Peyer's patch (tissue), 4 donors: ENCODE results near the gene AXIN1. TPM values are rescaled to one million over a fixed set of nuclear protein-coding genes. Genes with fewer than 3 reads are reported as not detected.

Experiments
- DNase-seq, 3 donors: peaks; one replicate each; pipeline ENCODE4 v3.0.0-alpha.2; 2017 to 2019
- H3K27ac ChIP-seq, 4 donors: fragments of 200-600 bp; sonication (generic); one replicate each; pipeline ENCODE4 v1.5.1; 2016 to 2019
- H3K27me3 ChIP-seq, 2 donors: fragments of 200-600 bp; sonication (generic); one replicate each; pipeline ENCODE4 v1.5.1; 2019
- H3K36me3 ChIP-seq, 3 donors: fragments of 200-600 bp; sonication (generic); one replicate each; pipeline ENCODE4 v1.5.1; 2016 to 2019
- H3K4me1 ChIP-seq, 4 donors: fragments of 200-600 bp; sonication (generic); one replicate each; pipeline ENCODE4 v1.5.1; 2016 to 2019
- H3K4me3 ChIP-seq, 4 donors: fragments of 200-600 bp; sonication (generic); 1 replicate in 3 of 4; 2 replicates in 1 of 4; pipeline ENCODE4 v1.5.1; 2016 to 2019; ENCODE audit warnings: mild to moderate bottlenecking in 1 of 4
- H3K9me3 ChIP-seq, 4 donors: fragments of 200-600 bp; sonication (generic); one replicate each; pipeline ENCODE4 v1.5.1; 2016 to 2019; ENCODE audit warnings: mild to moderate bottlenecking in 1 of 4
- POLR2A ChIP-seq, 2 donors: fragments of 450-650 bp; IDR thresholded peaks; one replicate each; pipeline ENCODE4 v1.5.1; 2017; ENCODE audit warnings: antibody characterized with exemption in 2 of 2, mild to moderate bottlenecking in 2 of 2, moderate library complexity in 2 of 2
- total RNA-seq, 4 donors: library from RNA; depleted of rRNA; stranded (reverse); fragments of >200 nt; gene quantifications; one replicate each; pipeline ENCODE4 v1.1.0, GENCODE V29; 2016
- TF ChIP-seq, protein P1 (sequence below), 6 experiments: fragments of 450-650 bp in 4 of 6; fragments of 200-600 bp in 2 of 6; sonication (generic) in 1 of 6; IDR thresholded peaks; one replicate each; pipeline ENCODE4 v1.5.1; 2017 to 2019; ENCODE audit warnings: antibody characterized with exemption in 6 of 6, mild to moderate bottlenecking in 3 of 6, moderate library complexity in 1 of 6

Gene AXIN1
- total RNA-seq, 4 donors from 2014 or later = 31.4 to 47.2 (median 37.3) TPM

DNA sequence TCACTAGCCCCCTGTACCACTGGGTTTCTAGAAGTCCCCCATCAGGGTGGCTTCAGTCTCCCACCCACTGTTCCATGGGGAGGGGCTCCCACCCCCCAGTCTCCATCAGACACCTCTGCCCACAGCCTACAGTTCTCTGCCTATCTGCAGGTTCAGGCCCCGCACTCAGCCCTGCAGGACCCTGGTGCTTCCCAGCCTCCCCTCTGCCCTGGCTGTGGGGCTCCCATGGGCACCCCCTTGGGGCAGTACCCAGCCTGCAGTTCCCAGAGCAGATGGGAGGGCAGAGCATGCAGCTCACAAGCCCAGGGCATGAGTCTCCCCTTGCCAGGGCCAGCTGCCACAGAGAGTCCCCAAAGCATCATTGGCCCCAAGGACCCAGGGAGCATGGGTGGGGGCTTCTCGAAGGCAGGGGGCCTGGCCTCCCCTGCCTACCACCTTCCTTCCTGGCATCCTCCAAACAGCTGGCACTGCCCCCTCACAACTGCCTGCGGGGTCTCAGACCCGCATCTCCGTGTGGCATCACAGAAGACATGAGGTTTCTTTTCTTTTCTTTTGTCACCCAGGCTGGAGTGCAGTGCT lies 20.6 kb upstream of the AXIN1 start:
- Histone ChIP-seq H3K27ac (no peak overlapping the region), H3K4me3 (no peak overlapping the region), H3K9me3 (no peaks in the 10 kb centered on the region), H3K27me3 (no peaks in the 10 kb centered on the region), H3K4me1 (peaks cover 0 to 17% (median 13%) of the 10 kb centered on the region in 4 donors), H3K36me3 (peaks cover 0 to 70% (median 0%) of the 10 kb centered on the region in 3 donors)
- DNase-seq = peak in 1 of 3 donors; percentile 38
- TF ChIP-seq, protein P1, sequence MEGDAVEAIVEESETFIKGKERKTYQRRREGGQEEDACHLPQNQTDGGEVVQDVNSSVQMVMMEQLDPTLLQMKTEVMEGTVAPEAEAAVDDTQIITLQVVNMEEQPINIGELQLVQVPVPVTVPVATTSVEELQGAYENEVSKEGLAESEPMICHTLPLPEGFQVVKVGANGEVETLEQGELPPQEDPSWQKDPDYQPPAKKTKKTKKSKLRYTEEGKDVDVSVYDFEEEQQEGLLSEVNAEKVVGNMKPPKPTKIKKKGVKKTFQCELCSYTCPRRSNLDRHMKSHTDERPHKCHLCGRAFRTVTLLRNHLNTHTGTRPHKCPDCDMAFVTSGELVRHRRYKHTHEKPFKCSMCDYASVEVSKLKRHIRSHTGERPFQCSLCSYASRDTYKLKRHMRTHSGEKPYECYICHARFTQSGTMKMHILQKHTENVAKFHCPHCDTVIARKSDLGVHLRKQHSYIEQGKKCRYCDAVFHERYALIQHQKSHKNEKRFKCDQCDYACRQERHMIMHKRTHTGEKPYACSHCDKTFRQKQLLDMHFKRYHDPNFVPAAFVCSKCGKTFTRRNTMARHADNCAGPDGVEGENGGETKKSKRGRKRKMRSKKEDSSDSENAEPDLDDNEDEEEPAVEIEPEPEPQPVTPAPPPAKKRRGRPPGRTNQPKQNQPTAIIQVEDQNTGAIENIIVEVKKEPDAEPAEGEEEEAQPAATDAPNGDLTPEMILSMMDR (IDR thresholded peaks at IDR 0.05) = no peak
- TF ChIP-seq POLR2A (IDR thresholded peaks at IDR 0.05) = no peak

DNA sequence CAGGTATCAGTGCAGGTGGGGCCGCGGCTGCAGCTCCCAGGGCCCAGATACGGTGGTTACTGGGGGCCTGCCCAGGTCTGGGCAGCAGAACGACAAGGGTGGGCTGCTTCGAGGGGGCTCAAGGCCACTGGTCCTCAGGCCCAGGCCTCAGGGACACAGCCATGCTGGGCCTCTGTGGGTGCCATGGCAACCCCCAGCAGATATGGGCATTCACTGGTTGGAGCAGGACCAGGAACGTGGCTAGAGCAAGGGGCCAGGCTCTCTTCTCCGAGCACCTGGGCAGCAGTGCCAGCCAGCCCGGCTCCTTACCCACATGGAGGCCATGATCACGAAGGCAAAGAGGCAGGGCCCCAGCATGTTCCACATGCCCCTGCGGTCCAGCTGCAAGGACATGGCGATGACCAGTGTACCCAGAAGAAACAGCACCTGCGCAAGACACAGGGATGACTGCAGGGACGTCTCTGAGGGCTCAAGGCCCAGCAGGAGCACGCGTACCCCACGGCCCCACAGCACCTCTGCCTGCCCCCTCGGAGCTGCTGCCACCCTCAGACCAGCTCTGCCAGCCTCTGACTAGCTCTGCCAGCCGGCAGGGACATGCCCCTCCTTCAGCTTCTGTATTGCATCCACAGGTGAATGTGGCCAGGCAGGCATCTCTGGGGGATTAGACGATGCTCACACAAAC lies 19.9 kb upstream of the AXIN1 start:
- peak in 1 of 3 donors; percentile 44 for DNase-seq
- Histone ChIP-seq H3K4me3 (no peak overlapping the region), H3K36me3 (peaks cover 0 to 76% (median 0%) of the 10 kb centered on the region in 3 donors), H3K27me3 (no peaks in the 10 kb centered on the region), H3K27ac (no peak overlapping the region), H3K9me3 (no peaks in the 10 kb centered on the region), H3K4me1 (peaks cover 0 to 17% (median 13%) of the 10 kb centered on the region in 4 donors)
- TF ChIP-seq POLR2A (IDR thresholded peaks at IDR 0.05) = no peak
- TF ChIP-seq, protein P1 (IDR thresholded peaks at IDR 0.05) = no peak

DNA sequence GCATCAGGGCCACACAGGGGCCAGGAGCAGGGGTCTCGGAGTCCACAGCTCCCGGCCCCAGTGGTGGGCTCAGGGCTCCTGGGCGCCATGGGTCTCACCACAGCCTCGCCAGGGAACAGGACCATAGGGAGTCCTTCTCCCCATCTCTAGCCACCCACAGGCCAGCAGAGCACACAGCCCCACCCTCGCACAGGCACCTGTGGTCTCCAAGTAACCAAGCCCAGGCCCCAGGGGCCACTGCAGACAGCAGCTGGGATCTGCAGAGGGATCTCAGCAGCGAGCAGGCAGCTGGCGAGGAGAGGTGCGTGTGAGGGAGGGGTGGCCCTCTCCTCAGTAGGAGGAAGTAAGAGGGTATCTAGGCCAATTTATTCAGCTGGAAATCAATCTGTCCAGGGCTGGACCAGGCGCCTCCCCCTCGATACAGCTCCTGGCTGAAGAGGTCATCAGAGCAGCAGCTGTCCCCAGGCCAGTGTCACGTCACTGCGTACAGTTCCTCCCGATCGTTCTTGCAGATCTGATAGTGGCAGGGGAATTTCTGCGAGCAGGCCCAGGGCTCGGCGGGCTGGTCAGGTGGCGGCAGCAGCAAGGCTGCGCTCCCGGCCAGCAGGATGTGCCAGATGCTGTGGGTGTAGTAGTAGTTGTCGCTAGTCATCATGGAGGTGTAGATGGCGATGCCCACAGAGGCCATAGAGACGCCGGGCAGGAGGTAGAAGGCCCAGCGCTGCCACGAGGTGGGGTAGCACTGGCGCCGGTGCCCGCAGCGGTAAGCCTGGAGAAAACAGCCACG lies 19.2 kb upstream of the AXIN1 start:
- peak in 1 of 3 donors; percentile 46 for DNase-seq
- peaks cover 0 to 76% (median 0%) of the 10 kb centered on the region in 3 donors for H3K36me3 ChIP-seq
- no peak for TF ChIP-seq POLR2A (IDR thresholded peaks at IDR 0.05)
- TF ChIP-seq, protein P1 (IDR thresholded peaks at IDR 0.05) = no peak
- H3K4me1 ChIP-seq = peaks cover 0 to 17% (median 13%) of the 10 kb centered on the region in 4 donors
- H3K27ac ChIP-seq = peak overlapping the region in 1 of 4 donors; percentile 50
- no peak overlapping the region for H3K4me3 ChIP-seq
- H3K27me3 ChIP-seq = no peaks in the 10 kb centered on the region
- no peaks in the 10 kb centered on the region for H3K9me3 ChIP-seq

DNA sequence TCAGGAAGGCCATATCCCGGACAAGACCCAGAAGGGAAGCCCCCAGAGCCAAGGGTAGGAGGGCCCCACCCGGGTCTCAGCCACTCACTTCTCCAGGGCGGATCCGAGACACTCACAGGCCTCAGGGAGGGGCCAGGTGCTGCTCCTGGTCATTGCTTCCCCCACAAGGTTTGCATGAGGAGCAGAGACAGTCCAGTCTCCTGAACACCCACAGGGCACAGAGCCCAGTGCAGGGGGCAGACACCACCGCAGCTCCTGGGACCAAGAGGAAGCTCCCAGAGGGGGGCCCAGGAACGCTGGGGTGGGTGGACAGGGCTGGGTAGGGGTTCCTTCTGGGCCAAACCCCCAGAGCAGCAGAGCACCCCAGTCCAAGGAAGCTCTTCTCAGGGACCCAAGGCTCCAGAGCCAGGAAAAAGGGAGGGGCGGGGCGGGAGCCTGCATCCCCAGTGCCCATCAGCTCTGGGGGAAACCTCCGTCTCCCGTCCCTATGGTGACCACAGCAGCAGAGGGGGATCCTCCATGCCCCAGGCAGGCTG lies 18.5 kb upstream of the AXIN1 start:
- peaks cover 0 to 17% (median 13%) of the 10 kb centered on the region in 4 donors for H3K4me1 ChIP-seq
- peak overlapping the region; percentile 50 to 66 (median 62) for H3K27ac ChIP-seq
- H3K27me3 ChIP-seq = no peaks in the 10 kb centered on the region
- TF ChIP-seq, protein P1 (IDR thresholded peaks at IDR 0.05) = no peak
- no peak for TF ChIP-seq POLR2A (IDR thresholded peaks at IDR 0.05)
- no peaks in the 10 kb centered on the region for H3K9me3 ChIP-seq
- peak in 1 of 3 donors; percentile 50 for DNase-seq
- peak overlapping the region; percentile 51 to 67 (median 57) for H3K4me3 ChIP-seq
- peaks cover 0 to 71% (median 0%) of the 10 kb centered on the region in 3 donors for H3K36me3 ChIP-seq

DNA sequence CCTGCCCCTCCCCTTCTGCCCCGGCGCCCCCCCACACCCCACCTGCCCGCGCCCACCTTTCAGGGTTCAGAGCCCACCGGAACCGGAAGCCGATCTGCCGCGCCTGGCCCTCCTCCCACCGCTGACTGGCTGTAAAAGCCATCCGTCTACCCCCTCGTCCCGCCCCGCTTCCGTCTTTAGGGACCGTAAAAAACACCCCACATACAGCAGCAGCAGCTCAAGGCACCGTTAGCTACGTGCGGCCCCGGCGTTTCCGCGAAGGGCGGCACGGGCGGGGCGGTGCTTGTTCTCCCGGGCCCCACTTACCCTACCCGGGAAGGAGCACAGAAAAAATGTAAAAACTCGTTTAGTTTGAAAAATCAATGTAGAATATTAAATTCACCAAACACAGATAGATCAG lies 17.9 kb upstream of the AXIN1 start, which contains the start of gene MRPL28:
MRPL28 (minus strand) TSS at position 96 of the 400 bp plus-strand sequence. CDS start 320 bp downstream, outside the sequence.
- Histone ChIP-seq H3K9me3 (no peaks in the 10 kb centered on the region), H3K36me3 (peaks cover 0 to 66% (median 0%) of the 10 kb centered on the region in 3 donors), H3K4me3 (peak within 1 kb of the TSS; percentile 51 to 67 (median 57)), H3K4me1 (peaks cover 0 to 17% (median 13%) of the 10 kb centered on the region in 4 donors), H3K27me3 (no peaks in the 10 kb centered on the region), H3K27ac (peak within 1 kb of the TSS; percentile 50 to 66 (median 62))
- TF ChIP-seq, protein P1 (IDR thresholded peaks at IDR 0.05) = no peak
- no peak for TF ChIP-seq POLR2A (IDR thresholded peaks at IDR 0.05)
- peak; percentile 93 to 98 (median 94) for DNase-seq
